Bronchial epithelial cell (primary cell): ENCODE measurements around the gene BMERB1. TPM values are rescaled to one million over a fixed set of nuclear protein-coding genes. Genes with fewer than 3 reads are reported as not detected.

Source experiments
- DNase-seq: peaks from one replicate; pipeline ENCODE4 v3.0.0-alpha.2; 2010; ENCODE audit warnings: low read depth
- FAIRE-seq: peaks from 2 replicates; lab custom pipeline; 2011; peaks lifted over from hg19 to GRCh38; lab: Jason Lieb, UNC
- H3K27me3 ChIP-seq: 2 replicates; pipeline ENCODE4 v1.5.1; 2011; ENCODE audit warnings: low read length; ENCODE audit not compliant: control insufficient read depth, insufficient read depth
- H3K36me3 ChIP-seq: 2 replicates; pipeline ENCODE4 v1.5.1; 2011; ENCODE audit warnings: low read length; ENCODE audit not compliant: control insufficient read depth, insufficient read depth
- H3K4me3 ChIP-seq: 2 replicates; pipeline ENCODE4 v1.5.1; 2011; ENCODE audit warnings: mild to moderate bottlenecking, low read depth, low read length, control low read depth
- total RNA-seq: library from RNA; depleted of rRNA; stranded (reverse); fragments of >200 nt; gene quantifications from 2 replicates; pipeline ENCODE4 v1.2.1, GENCODE V29; 2014
- TF ChIP-seq, protein P1 (sequence below): IDR thresholded peaks from 2 replicates; pipeline ENCODE4 v1.5.1; 2011; ENCODE audit warnings: mild to moderate bottlenecking, moderate library complexity, low read length, control low read depth, inconsistent platforms; ENCODE audit not compliant: insufficient read depth, severe bottlenecking

BMERB1 gene
- total RNA-seq, 1 donor from 2014 or later: 8.4 TPM

DNA sequence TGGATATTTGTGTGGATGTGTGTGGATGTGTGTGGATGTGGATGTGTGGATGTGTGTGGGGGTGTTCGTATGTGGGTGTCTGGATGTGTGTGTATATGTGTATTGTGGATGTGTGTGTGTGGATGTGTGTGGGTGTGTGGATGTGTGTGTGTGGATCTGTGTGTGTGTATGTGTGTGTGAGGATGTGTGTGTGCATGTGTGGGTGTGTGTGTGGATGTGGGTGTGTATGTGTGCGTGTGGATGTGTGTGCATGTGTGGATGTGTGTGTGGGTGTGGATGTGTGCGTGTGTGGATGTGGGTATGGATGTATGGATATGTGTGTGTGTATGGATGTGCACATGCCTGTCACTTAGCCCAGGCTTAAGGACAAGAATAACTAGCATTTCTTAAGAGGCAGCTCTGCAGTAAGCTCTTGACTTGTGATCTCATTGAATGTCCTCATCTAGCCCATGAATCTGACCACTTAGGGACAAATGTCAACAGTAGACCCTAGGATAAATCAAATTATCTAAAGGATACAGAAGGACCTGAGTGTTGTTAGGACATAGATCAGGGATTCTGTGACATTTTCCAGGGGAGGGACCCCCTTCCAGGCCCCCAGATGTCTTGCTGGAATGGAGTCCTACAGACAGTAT, 83.5 kb downstream of the BMERB1 start:
- no peak for FAIRE-seq
- no peak overlapping the region for H3K4me3 ChIP-seq
- H3K36me3 ChIP-seq: no peaks in the 10 kb centered on the region
- DNase-seq: no peak
- no peaks in the 10 kb centered on the region for H3K27me3 ChIP-seq
- TF ChIP-seq, protein P1, sequence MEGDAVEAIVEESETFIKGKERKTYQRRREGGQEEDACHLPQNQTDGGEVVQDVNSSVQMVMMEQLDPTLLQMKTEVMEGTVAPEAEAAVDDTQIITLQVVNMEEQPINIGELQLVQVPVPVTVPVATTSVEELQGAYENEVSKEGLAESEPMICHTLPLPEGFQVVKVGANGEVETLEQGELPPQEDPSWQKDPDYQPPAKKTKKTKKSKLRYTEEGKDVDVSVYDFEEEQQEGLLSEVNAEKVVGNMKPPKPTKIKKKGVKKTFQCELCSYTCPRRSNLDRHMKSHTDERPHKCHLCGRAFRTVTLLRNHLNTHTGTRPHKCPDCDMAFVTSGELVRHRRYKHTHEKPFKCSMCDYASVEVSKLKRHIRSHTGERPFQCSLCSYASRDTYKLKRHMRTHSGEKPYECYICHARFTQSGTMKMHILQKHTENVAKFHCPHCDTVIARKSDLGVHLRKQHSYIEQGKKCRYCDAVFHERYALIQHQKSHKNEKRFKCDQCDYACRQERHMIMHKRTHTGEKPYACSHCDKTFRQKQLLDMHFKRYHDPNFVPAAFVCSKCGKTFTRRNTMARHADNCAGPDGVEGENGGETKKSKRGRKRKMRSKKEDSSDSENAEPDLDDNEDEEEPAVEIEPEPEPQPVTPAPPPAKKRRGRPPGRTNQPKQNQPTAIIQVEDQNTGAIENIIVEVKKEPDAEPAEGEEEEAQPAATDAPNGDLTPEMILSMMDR: no peak

DNA sequence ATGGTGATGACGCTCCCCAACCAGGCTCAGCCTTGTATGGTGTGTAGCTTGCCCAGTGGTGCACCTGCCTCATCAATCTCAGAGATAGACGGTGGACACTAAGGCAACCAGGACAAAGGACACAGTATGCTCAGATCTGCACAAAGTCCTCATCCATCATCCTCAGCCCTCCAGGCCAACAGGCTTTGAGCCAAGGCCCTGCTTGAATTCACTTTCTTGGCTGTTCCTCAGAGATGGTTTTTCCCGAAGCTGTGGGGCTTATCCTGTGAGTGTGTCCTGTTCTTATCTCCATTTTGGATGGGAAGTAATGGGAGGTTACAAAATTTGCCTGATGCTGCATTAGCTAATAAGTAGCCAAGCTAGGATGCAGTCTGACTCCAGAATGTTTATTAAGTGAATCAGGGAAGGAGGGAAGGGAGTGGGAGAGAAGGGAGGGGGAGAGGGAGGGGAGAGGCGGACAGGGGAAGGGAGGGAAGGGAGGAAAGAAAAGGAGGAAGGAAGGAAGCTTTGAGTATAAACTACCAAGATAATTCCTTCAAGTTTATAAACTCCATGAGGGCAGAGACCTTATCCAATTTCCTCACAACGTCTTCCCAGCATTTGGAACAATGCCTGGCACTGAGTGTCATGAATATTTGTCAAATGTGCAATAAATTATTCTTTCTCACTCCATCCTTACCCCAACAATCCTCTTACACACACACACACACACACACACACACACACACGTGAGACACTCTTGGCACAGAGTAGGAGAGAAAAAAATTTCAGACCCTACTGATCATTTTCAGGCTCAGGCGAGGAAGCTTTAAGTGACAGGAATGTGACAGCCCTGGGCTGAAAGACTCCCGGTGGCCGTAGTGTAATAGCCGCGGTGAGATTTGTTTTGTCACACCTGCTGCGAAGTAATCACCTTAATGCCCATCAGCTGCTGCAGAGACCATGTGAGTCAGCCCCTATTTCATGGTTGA, 84.3 kb downstream of the BMERB1 start:
- Histone ChIP-seq H3K4me3 (no peak overlapping the region), H3K27me3 (no peaks in the 10 kb centered on the region), H3K36me3 (no peaks in the 10 kb centered on the region)
- FAIRE-seq: no peak
- DNase-seq: no peak
- TF ChIP-seq, protein P1: no peak

DNA sequence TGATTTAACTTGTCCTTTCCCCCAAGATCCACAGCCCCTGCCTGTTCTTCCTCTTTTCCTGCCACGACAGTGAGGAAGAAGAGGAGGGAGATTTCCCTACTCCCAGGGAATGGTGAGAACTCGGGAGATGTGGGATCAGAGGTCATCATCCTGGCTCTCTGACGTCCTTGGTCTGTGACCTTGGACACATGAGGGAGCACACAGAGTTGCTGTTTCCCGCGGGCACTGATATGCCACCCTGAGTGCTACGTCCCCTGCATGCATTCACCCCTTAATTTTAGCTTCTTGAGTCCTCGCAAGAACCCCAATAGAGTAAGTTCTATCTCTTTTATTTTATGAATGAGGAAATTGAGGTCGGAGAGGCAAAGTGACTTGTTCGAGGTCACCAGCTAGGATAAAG, 85.4 kb downstream of the BMERB1 start:
- no peak for FAIRE-seq
- no peaks in the 10 kb centered on the region for H3K36me3 ChIP-seq
- TF ChIP-seq, protein P1: no peak

DNA sequence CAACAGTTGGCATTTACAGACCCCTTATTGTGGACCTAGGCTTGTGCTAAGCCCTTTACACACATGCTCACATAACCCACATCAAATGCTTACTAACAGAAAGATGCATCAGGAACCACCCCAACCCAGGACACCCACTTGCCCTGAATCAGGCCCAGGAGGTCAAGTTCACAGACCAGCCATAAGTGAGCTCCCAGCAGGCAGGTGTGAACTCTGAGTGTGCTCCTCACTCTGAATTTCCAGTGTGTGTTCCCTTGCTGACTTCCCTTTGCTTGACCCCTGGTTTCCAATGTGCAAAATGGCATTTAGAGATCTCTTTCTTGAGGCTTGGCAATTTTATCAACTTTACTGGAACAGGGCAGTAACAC, 87.0 kb downstream of the BMERB1 start:
- no peaks in the 10 kb centered on the region for H3K27me3 ChIP-seq
- FAIRE-seq: no peak

More for the DNA sequence above, 85.4 kb downstream of the BMERB1 start:
- Histone ChIP-seq H3K4me3 (no peak overlapping the region), H3K27me3 (no peaks in the 10 kb centered on the region)
- DNase-seq: no peak

DNA sequence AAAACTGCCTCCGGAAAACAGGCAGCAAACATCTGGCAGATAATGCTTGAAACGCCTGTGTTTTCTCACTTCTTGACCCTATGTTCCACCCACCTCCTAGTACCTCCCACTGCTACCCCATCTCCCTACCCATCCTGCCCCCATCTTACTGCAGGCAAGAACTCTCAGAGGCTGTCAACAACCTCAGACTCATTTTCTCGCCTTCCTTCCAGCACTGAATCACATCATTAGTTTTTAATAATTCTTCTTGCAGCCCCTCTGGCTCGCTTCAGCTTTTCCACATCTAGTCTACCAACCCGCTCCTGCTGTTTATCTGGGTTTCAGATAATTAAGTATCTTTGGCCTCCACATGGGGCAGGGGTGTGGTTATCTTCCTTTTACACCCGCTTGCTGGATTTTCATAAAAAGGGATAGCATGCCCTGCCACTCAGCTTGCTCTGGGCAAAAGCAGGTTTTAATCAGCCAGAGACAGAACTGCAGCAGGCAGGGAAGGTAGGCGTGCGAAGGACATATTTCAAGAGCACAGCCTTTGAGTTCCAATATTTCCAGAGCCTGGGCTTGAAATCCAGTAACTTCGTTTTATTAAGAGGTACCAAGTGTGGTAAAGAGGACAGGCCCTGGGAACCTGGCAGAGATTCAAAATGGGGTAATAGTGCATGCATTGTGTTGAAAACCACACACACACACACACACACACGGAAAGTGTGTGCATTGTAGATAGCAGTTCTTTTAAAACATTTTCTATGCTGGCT, 87.5 kb downstream of the BMERB1 start:
- no peak for DNase-seq
- no peak for FAIRE-seq
- TF ChIP-seq, protein P1: no peak
- Histone ChIP-seq H3K36me3 (no peaks in the 10 kb centered on the region), H3K27me3 (no peaks in the 10 kb centered on the region), H3K4me3 (no peak overlapping the region)

More for the DNA sequence above, 87.0 kb downstream of the BMERB1 start:
- TF ChIP-seq, protein P1: no peak
- no peaks in the 10 kb centered on the region for H3K36me3 ChIP-seq
- no peak for DNase-seq
- H3K4me3 ChIP-seq: no peak overlapping the region
